Stimulated activated CD4-positive, alpha-beta T cell treated with anti-CD3 and anti-CD28 coated beads, Interleukin-15, amount 100 ng/mL, for 48 hours (primary cell): Measurements from ENCODE around the gene IMMT.
"Not testable (repeated sequence)": the region's sequence is repeated elsewhere in the genome, so short reads cannot be mapped to it uniquely, and the experiment has no call there.

Experiments used
- DNase-seq, 2 donors: peaks; one replicate each; pipeline ENCODE4 v3.0.0-alpha.2; 2020; ENCODE audit warnings: low read depth in 2 of 2

IMMT gene

DNA sequence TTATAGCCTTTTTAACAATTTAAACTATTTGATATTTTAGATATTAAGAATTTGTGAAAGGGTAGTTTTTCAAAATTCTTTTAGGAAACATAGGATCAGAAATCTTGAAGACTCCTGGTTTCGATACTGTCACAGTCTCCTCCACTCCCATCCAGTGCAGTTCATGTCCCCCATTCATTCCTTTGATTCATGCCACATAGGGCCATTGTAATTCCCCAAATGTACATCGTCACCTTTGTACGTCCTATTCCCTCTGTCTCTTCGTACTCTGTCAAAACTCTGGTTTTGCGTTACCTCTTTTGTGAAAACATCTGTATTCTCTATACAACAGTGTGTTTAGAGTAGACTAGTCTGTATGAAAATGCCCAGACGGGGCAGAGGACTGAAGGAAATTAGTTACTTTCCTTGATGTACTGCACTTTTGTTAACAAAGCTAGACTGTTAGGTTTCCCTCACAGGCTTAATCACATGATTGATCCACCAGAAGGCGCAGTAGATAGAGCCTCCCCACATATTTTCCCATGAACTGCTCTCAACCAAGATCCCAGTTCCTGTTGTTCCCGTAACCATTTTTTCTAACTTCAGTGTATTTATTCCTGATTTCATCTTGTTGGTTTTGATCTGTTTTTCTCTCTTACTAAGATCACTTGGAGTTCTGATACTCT lies 6.5 kb upstream of the IMMT start:
- no peak for DNase-seq

- DNase-seq, result not testable (repeated sequence)
Measured at GRCh38 chr2:86200564-86200963, 5.3 kb upstream of the IMMT start.

DNA sequence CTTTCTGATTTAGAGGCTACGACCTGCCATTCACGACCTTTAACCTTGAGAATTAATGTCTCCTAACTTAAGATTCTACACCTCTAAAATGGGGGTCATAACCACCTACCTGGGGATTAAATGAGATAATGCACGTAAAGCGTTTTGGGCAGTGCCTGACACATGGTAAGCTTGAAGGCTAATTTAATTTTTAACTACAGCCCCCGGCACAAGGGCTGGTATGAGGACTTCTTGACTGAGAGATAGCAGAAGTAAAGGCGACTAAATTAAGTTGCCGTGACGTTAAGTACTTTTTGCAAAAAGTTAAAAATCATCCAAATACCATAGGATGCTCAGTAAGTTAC lies 4.5 kb upstream of the IMMT start:
- DNase-seq, result no peak

DNA sequence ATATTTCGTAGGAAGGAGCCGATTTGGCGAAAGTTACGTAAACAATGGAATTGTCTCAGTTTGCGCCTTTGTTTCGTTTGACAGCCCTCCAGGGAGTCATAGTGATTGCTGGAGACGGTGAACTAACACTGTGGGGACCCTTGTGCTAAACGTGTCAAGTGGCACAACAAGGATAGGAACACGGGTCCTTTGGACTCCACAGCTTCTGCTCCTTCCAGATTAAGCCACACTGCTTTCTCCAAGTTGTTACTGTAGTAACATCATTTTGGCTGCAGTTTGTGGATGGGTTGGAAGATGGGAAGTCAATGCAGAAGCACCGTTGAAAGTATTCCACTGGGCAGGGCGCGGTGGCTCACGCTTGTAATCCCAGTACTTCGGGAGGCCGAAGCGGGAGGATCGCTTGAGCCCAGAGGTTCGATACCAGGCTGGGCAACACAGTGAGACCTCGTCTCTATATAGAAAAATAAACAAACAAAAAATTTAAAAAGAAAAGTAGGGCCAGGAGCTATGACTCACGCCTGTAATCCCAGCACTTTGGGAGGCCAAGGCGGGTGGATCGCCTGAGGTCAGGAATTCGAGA lies 636 bp upstream of the IMMT start:
- no peak for DNase-seq

- DNase-seq, result no peak
Measured at GRCh38 chr2:86194751-86195054, 559 bp downstream of the IMMT start.

DNA sequence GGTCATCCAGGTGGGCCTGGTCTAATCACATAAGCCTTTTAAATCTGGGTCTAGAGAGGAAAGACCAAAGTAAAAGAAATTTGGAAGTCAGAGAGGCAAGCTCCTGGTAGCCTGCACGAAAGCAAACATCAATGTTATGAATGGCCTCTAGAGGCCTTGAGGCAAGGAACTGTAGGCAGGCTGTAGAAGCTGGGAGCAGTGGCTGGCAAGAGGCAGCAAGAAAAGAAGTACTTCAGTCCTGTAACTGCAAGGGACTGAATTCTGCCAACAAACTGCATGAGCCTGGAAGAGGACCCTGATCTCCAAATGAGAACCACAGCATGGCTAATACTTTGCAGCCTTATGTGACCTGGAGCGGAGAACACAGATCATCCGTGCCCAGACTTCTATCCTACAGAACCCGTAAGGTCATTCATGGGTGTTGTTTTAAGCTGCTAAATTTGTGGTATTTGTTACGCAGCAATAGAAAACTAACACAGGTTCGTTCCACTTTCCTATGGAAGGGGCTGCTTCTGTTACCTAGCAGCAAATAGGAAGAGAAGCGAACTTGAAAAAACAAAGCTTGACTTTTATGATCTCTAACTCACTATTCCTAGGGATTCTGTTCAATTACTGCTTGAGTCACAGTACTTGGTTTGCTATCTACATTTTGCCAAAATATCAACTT lies 1.2 kb downstream of the IMMT start:
- no peak for DNase-seq

- DNase-seq, result no peak
Measured at GRCh38 chr2:86189782-86190416, 5.4 kb downstream of the IMMT start.

- no peak for DNase-seq
Measured at GRCh38 chr2:86186431-86186830, 8.8 kb downstream of the IMMT start.

GRCh38 chr2:86185517-86186212 lies 9.6 kb downstream of the IMMT start:
- DNase-seq, result no peak

DNA sequence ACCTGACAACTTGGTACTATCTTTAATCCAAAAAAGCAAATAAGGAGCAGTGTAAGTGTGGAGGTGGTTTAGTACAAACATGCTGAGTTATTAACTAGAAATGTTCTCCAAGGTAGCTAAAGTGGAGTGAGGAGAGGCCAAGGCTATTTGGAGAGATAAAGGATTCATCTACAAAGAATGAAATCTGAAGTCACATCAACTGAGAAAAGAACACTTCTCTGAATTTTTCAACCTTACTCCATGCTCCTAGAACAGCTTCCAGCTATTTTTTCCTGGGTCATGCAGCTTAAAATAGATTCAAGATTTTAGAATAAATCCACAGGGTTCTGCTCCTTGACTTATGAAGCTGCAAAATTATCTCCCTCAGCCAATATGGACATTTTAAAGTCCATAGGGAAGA lies 18.7 kb downstream of the IMMT start:
- DNase-seq, result no peak

- DNase-seq, result no peak
Measured at GRCh38 chr2:86175828-86176227, 19.4 kb downstream of the IMMT start.

GRCh38 chr2:86174445-86174844 lies 20.8 kb downstream of the IMMT start:
- DNase-seq, result no peak

DNA sequence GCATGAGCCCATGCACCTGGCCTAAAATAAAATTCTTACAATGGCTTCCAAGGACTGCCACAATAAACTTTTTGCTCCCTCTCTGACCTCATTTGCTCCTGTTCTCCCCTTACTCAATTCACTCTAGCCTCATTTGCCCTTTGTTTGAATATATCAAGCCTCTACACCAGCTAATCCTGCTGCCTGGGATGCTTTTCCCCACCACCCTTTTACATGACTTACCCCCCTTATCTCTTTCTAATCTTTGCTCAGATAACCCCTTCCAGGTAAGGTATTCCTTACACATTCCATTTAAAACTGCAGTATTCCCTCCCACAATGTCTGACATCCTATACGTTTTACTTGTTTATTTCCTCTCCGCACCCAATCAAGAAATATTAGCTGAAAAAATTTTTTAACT lies 22.7 kb downstream of the IMMT start:
- no peak for DNase-seq

DNA sequence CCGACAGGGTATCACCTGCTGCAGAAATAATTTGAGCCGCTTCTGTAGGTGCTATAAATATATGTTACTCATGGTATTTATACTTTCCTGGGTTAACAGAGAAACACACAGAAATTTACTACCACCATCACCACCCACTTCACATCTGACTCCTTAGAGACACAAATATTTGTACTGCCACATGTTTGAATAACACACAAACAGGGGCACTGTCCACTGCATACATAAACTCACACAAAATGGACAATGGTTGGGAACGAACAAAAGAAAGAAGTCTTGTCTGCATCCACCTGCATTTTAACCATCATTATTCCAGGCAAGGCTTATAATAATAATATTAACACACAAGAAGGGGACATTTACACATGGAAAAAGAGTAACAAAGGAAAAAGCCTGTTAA lies 24.0 kb downstream of the IMMT start:
- no peak for DNase-seq

GRCh38 chr2:86170449-86170848 lies 24.8 kb downstream of the IMMT start:
- no peak for DNase-seq

DNA sequence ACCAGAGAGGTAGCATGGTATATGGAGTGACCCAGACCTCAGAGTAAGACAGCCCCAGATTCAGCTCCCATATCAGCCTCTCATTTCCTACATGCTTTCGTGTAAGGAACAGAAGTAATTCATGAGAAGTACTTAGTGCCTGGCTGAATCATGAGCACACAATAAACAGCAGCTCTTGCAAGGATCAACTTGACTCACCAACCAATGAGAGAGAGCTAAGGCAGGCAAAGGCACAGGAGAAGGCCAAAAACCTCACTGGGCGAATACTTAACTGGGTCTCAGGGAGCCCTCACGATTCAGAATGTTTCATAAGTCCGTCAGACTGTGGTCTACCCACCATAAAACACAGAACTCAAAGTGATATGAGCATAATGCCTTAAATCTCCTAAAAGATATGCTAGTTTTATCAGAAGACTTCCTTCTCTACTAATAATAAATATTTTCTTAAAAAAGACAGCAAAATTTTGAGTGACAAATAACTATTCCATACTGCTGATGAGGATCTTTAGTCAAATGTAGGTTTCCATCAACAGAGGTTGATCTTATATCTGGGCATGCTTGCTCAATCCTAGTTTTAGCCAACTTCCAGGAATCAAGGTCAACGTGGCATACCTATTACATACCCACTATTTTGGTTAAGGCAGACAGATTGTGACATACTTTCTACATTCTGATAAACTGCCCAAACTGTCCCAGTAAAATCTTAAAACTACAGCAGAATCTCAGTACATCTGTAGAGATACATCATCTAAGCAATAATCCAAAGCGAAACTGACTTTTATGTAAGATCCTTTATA lies 34.9 kb downstream of the IMMT start:
- DNase-seq, result no peak

DNA sequence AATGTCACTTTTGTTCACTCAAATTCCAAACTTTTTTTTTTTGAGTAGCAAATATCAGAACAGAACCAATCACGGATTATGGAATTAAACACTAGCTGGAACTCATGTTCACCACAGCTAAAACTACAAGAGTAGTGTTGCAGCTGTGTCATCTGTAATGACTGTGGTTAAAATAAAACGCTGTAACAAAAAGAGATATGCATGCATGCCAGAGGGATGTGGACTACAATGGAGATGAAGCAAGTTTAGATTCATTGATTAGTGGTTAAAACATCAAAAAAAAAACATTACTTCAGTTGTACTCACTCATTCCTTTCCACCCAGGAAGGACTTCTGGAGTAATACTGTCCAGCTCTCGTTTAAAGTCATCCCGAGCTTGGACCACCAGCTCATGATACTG lies 37.0 kb downstream of the IMMT start:
- no peak for DNase-seq

GRCh38 chr2:86157009-86157556 lies 38.2 kb downstream of the IMMT start:
- DNase-seq, result no peak

- no peak for DNase-seq
Measured at GRCh38 chr2:86150502-86150901, 44.8 kb downstream of the IMMT start.

- no peak for DNase-seq
Measured at GRCh38 chr2:86147793-86148192, 47.5 kb downstream of the IMMT start.

- DNase-seq, result no peak
Measured at GRCh38 chr2:86143926-86144685, 51.2 kb downstream of the IMMT start.
